Measurements from ENCODE around the gene STRN. TPM values are rescaled to one million over a fixed set of nuclear protein-coding genes. Genes with fewer than 3 reads are reported as not detected.

Gene STRN
- total and polyA plus RNA-seq, 2 of the 13 experiments (the other 11 are each of a cell fraction or from before 2014, with no cell fraction given), result 10.4 to 19.3 TPM

DNA sequence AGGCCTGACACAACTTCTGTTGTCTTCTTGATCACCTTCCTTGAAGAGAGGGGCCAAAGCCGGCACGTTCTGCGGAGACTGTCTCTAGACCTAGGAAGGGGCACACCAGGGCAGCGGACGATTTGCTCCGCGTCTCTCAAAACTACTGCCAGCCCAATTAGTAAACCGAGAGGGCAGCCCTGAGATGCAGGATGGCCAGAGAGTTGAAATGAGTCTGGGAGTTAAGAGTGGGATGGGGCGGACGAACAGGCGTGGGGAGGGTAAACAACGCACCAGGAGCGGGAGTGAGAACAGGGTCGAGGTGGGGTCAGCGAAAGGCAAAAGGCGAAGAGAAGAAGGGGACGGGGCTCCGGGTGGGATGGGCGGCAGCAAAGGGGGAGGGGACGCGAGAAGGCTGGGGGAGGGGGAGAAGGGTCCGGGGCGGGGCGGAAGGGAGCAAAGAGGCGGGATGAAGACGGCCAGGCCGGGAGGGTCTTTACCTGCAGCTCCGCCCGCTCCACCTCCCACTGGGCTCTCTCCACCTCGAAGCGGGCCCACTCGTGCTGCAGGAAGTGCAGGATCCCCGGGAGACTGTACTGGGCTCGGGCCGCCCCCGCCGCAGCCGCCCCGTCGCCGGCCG, 476 bp downstream of the STRN start (continued):
- TF ChIP-seq, protein P1, sequence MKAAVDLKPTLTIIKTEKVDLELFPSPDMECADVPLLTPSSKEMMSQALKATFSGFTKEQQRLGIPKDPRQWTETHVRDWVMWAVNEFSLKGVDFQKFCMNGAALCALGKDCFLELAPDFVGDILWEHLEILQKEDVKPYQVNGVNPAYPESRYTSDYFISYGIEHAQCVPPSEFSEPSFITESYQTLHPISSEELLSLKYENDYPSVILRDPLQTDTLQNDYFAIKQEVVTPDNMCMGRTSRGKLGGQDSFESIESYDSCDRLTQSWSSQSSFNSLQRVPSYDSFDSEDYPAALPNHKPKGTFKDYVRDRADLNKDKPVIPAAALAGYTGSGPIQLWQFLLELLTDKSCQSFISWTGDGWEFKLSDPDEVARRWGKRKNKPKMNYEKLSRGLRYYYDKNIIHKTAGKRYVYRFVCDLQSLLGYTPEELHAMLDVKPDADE (CRISPR knock-in tag; IDR thresholded peaks at IDR 0.05), result no peak
- no peak for TF ChIP-seq FOXJ3 (CRISPR knock-in tag; IDR thresholded peaks at IDR 0.05; ENCODE audit: borderline replicate concordance)
- TF ChIP-seq SAP130 (CRISPR knock-in tag; IDR thresholded peaks at IDR 0.05; ENCODE audit: low read depth), result no peak; the same call in 1 of the 2 replicates
- peak; percentile 32 for TF ChIP-seq HNRNPK (IDR thresholded peaks at IDR 0.05; ENCODE audit: low read depth, low read length, poor library complexity, severe bottlenecking)
- no peak for TF ChIP-seq JDP2 (CRISPR knock-in tag; IDR thresholded peaks at IDR 0.05; ENCODE audit: borderline replicate concordance)
- TF ChIP-seq ZSCAN25 (CRISPR knock-in tag; IDR thresholded peaks at IDR 0.05), result no peak
- TF ChIP-seq RFXANK (CRISPR knock-in tag; IDR thresholded peaks at IDR 0.05), result no peak
- TF ChIP-seq, protein P2, sequence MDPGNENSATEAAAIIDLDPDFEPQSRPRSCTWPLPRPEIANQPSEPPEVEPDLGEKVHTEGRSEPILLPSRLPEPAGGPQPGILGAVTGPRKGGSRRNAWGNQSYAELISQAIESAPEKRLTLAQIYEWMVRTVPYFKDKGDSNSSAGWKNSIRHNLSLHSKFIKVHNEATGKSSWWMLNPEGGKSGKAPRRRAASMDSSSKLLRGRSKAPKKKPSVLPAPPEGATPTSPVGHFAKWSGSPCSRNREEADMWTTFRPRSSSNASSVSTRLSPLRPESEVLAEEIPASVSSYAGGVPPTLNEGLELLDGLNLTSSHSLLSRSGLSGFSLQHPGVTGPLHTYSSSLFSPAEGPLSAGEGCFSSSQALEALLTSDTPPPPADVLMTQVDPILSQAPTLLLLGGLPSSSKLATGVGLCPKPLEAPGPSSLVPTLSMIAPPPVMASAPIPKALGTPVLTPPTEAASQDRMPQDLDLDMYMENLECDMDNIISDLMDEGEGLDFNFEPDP (CRISPR knock-in tag; conservative IDR thresholded peaks at IDR 0.05), result peak; percentile 92; the same call in 1 of the 2 replicates
- TF ChIP-seq, protein P3, sequence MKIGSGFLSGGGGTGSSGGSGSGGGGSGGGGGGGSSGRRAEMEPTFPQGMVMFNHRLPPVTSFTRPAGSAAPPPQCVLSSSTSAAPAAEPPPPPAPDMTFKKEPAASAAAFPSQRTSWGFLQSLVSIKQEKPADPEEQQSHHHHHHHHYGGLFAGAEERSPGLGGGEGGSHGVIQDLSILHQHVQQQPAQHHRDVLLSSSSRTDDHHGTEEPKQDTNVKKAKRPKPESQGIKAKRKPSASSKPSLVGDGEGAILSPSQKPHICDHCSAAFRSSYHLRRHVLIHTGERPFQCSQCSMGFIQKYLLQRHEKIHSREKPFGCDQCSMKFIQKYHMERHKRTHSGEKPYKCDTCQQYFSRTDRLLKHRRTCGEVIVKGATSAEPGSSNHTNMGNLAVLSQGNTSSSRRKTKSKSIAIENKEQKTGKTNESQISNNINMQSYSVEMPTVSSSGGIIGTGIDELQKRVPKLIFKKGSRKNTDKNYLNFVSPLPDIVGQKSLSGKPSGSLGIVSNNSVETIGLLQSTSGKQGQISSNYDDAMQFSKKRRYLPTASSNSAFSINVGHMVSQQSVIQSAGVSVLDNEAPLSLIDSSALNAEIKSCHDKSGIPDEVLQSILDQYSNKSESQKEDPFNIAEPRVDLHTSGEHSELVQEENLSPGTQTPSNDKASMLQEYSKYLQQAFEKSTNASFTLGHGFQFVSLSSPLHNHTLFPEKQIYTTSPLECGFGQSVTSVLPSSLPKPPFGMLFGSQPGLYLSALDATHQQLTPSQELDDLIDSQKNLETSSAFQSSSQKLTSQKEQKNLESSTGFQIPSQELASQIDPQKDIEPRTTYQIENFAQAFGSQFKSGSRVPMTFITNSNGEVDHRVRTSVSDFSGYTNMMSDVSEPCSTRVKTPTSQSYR (CRISPR knock-in tag; IDR thresholded peaks at IDR 0.05; ENCODE audit: borderline replicate concordance), result peak; percentile 64; the same call in 1 of the 2 replicates
- no peak; the same call in 1 of the 2 replicates for TF ChIP-seq ZNF234 (CRISPR knock-in tag; conservative IDR thresholded peaks at IDR 0.05)
- no peak for TF ChIP-seq ZSCAN20 (CRISPR knock-in tag; IDR thresholded peaks at IDR 0.05; ENCODE audit: borderline replicate concordance)
- TF ChIP-seq POLR2G (IDR thresholded peaks at IDR 0.05; ENCODE audit: low read depth, low read length), result no peak
- no peak for TF ChIP-seq ZNF678 (CRISPR knock-in tag; IDR thresholded peaks at IDR 0.05)
- TF ChIP-seq, protein P4, sequence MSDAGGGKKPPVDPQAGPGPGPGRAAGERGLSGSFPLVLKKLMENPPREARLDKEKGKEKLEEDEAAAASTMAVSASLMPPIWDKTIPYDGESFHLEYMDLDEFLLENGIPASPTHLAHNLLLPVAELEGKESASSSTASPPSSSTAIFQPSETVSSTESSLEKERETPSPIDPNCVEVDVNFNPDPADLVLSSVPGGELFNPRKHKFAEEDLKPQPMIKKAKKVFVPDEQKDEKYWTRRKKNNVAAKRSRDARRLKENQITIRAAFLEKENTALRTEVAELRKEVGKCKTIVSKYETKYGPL (CRISPR knock-in tag; IDR thresholded peaks at IDR 0.05), result no peak
- TF ChIP-seq ZNF83 (CRISPR knock-in tag; IDR thresholded peaks at IDR 0.05; ENCODE audit: borderline replicate concordance), result no peak
- no peak for TF ChIP-seq PRMT3 (CRISPR knock-in tag; IDR thresholded peaks at IDR 0.05; ENCODE audit: borderline replicate concordance, low read depth)
- no peak for TF ChIP-seq MED13 (CRISPR knock-in tag; IDR thresholded peaks at IDR 0.05)
- no peak for TF ChIP-seq ZNF121 (CRISPR knock-in tag; IDR thresholded peaks at IDR 0.05)
- TF ChIP-seq ZNF225 (CRISPR knock-in tag; IDR thresholded peaks at IDR 0.05), result peak; percentile 17; the same call in 1 of the 2 replicates
- no peak for TF ChIP-seq RFX3 (CRISPR knock-in tag; IDR thresholded peaks at IDR 0.05)
- TF ChIP-seq, protein P5, sequence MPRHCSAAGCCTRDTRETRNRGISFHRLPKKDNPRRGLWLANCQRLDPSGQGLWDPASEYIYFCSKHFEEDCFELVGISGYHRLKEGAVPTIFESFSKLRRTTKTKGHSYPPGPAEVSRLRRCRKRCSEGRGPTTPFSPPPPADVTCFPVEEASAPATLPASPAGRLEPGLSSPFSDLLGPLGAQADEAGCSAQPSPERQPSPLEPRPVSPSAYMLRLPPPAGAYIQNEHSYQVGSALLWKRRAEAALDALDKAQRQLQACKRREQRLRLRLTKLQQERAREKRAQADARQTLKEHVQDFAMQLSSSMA (CRISPR knock-in tag; IDR thresholded peaks at IDR 0.05), result no peak
- no peak for TF ChIP-seq ZFP62 (CRISPR knock-in tag; IDR thresholded peaks at IDR 0.05)
